Suprapubic skin (tissue), 4 donors: Measurements from ENCODE around the gene VEPH1.

Experiments used
- POLR2A ChIP-seq, 2 donors: fragments of 450-650 bp; IDR thresholded peaks; one replicate each; pipeline ENCODE4 v1.6.1; 2017; ENCODE audit warnings: antibody characterized with exemption in 2 of 2, mild to moderate bottlenecking in 2 of 2, moderate library complexity in 2 of 2
- POLR2AphosphoS5 ChIP-seq, 3 donors: sonication (generic); formaldehyde crosslinking; IDR thresholded peaks; one replicate each; pipeline ENCODE4 v1.6.1; 2017; ENCODE audit warnings: antibody characterized with exemption in 3 of 3

GRCh38 chr3:157534725-157535161 lies 31.5 kb upstream of the VEPH1 start:
- no peak for TF ChIP-seq POLR2AphosphoS5 (IDR thresholded peaks at IDR 0.05)
- TF ChIP-seq POLR2A (IDR thresholded peaks at IDR 0.05), result no peak
